ENCODE measurements around the gene THAP12.
"Not testable (repeated sequence)": the region's sequence is repeated elsewhere in the genome, so short reads cannot be mapped to it uniquely, and the experiment has no call there.

The THAP12 gene

GRCh38 chr11:76410851-76411357 lies 30.0 kb upstream of the THAP12 start:
- no peak for TF ChIP-seq CTCF (IDR thresholded peaks at IDR 0.05; ENCODE audit: low read depth, low read length)
- no peak for DNase-seq (ENCODE audit: low read depth in 2 of 2)
- H3K4me3 ChIP-seq (replicated peaks in 1 of 2; ENCODE audit: low read depth in 2 of 2, low read length in 2 of 2): no peak overlapping the region

- no peak for TF ChIP-seq CTCF (IDR thresholded peaks at IDR 0.05; ENCODE audit: low read depth, low read length)
- H3K4me3 ChIP-seq (replicated peaks in 1 of 2; ENCODE audit: low read depth in 2 of 2, low read length in 2 of 2): no peak overlapping the region
- no peak for DNase-seq (ENCODE audit: low read depth in 2 of 2)
Observed at GRCh38 chr11:76408171-76408965, 27.4 kb upstream of the THAP12 start.

GRCh38 chr11:76406359-76406758 lies 25.4 kb upstream of the THAP12 start:
- TF ChIP-seq CTCF (IDR thresholded peaks at IDR 0.05; ENCODE audit: low read depth, low read length): no peak
- no peak overlapping the region for H3K4me3 ChIP-seq (replicated peaks in 1 of 2; ENCODE audit: low read depth in 2 of 2, low read length in 2 of 2)
- DNase-seq (ENCODE audit: low read depth in 2 of 2): no peak

- H3K4me3 ChIP-seq (replicated peaks in 1 of 2; ENCODE audit: low read depth in 2 of 2, low read length in 2 of 2); DNase-seq (ENCODE audit: low read depth in 2 of 2): not testable (repeated sequence)
Observed at GRCh38 chr11:76401484-76401883, 20.6 kb upstream of the THAP12 start.

- no peak overlapping the region for H3K4me3 ChIP-seq (replicated peaks in 1 of 2; ENCODE audit: low read depth in 2 of 2, low read length in 2 of 2)
- DNase-seq (ENCODE audit: low read depth in 2 of 2): no peak
- no peak for TF ChIP-seq CTCF (IDR thresholded peaks at IDR 0.05; ENCODE audit: low read depth, low read length)
Observed at GRCh38 chr11:76400967-76401366, 20.0 kb upstream of the THAP12 start.

- no peak overlapping the region for H3K4me3 ChIP-seq (replicated peaks in 1 of 2; ENCODE audit: low read depth in 2 of 2, low read length in 2 of 2)
- no peak for TF ChIP-seq CTCF (IDR thresholded peaks at IDR 0.05; ENCODE audit: low read depth, low read length)
- DNase-seq (ENCODE audit: low read depth in 2 of 2): no peak
Observed at GRCh38 chr11:76397383-76397782, 16.5 kb upstream of the THAP12 start.

- H3K4me3 ChIP-seq (replicated peaks in 1 of 2; ENCODE audit: low read depth in 2 of 2, low read length in 2 of 2): no peak overlapping the region
- no peak for DNase-seq (ENCODE audit: low read depth in 2 of 2)
Observed at GRCh38 chr11:76395296-76395695, 14.4 kb upstream of the THAP12 start.

More at GRCh38 chr11:76395296-76395695, 14.4 kb upstream of the THAP12 start:
- no peak for TF ChIP-seq CTCF (IDR thresholded peaks at IDR 0.05; ENCODE audit: low read depth, low read length)

All from cardiac fibroblast (primary cell).